GM12872 (cell line): ENCODE data around the gene LILRB3.

Source experiments
- CTCF ChIP-seq: IDR thresholded peaks from 3 replicates; pipeline ENCODE4 v1.5.1; 2011; ENCODE audit warnings: low read depth, mild to moderate bottlenecking, low read length, moderate library complexity; ENCODE audit not compliant: insufficient read depth

LILRB3 gene

GRCh38 chr19:54186351-54186750 lies 36.5 kb downstream of the LILRB3 start:
- no peak for TF ChIP-seq CTCF

- TF ChIP-seq CTCF = no peak
These were observed 39.4 kb downstream of the LILRB3 start for GRCh38 chr19:54183431-54183830.

- TF ChIP-seq CTCF = no peak
These were observed 42.1 kb downstream of the LILRB3 start for GRCh38 chr19:54180691-54181091.

GRCh38 chr19:54179921-54180461 lies 42.8 kb downstream of the LILRB3 start:
- no peak; the same call in 2 of the 3 replicates for TF ChIP-seq CTCF

- no peak for TF ChIP-seq CTCF
These were observed 43.5 kb downstream of the LILRB3 start for GRCh38 chr19:54179262-54179852.

- TF ChIP-seq CTCF = no peak
These were observed 44.1 kb downstream of the LILRB3 start for GRCh38 chr19:54178581-54179261.

GRCh38 chr19:54173951-54174834 lies 48.6 kb downstream of the LILRB3 start:
- no peak for TF ChIP-seq CTCF
